H1 (cell line): ENCODE measurements around the gene TAF4. TPM values are rescaled to one million over a fixed set of nuclear protein-coding genes. Genes with fewer than 3 reads are reported as not detected.

ENCODE experiments used
- CTCF ChIA-PET: fragments of 300-600 bp; sonication (Branson Sonifier 250); formaldehyde crosslinking; loops from one replicate; lab custom pipeline; 2021; ENCODE audit not compliant: partially characterized antibody; lab: Charles Lee
- POLR2A ChIA-PET: fragments of 300-600 bp; sonication (Branson Sonifier 250); formaldehyde crosslinking; loops from one replicate; lab custom pipeline; 2021; ENCODE audit warnings: inconsistent platforms; ENCODE audit not compliant: partially characterized antibody; lab: Charles Lee
- DNase-seq, 2 experiments: peaks; one replicate each; pipeline versions ENCODE4 v3.0.0 to v3.0.0-alpha.2; 2010 to 2022; ENCODE audit warnings: low spot score in 2 of 2, low read depth in 1 of 2, mixed read lengths in 1 of 2
- FAIRE-seq: peaks from 2 replicates; lab custom pipeline; 2011; peaks lifted over from hg19 to GRCh38; lab: Jason Lieb, UNC
- H2AFZ ChIP-seq: 2 replicates; pipeline ENCODE4 v1.8.1; 2012; ENCODE audit warnings: low read length, inconsistent platforms
- H2AK5ac ChIP-seq: 2 replicates; pipeline ENCODE4 v1.6.1; 2013; ENCODE audit warnings: low read depth, low read length
- H2BK120ac ChIP-seq: replicated peaks from 2 replicates; pipeline ENCODE3; 2013; ENCODE audit warnings: low read depth, low read length, inconsistent platforms
- H2BK12ac ChIP-seq: 2 replicates; pipeline ENCODE4 v1.6.1; 2013; ENCODE audit warnings: low read depth, low read length
- H2BK15ac ChIP-seq: 2 replicates; pipeline ENCODE4 v1.6.1; 2013; ENCODE audit warnings: low read length
- H2BK20ac ChIP-seq: 2 replicates; pipeline ENCODE4 v1.6.1; 2013; ENCODE audit warnings: low read length
- H2BK5ac ChIP-seq: 2 replicates; pipeline ENCODE4 v1.6.1; 2013; ENCODE audit warnings: low read depth, low read length
- H3K14ac ChIP-seq: 2 replicates; pipeline ENCODE4 v1.6.1; 2013; ENCODE audit warnings: inconsistent platforms; ENCODE audit not compliant: insufficient read length
- H3K18ac ChIP-seq: 2 replicates; pipeline ENCODE4 v1.6.1; 2013; ENCODE audit warnings: low read length; ENCODE audit errors: extremely low read depth
- H3K23ac ChIP-seq: 2 replicates; pipeline ENCODE4 v1.6.1; 2013; ENCODE audit warnings: inconsistent platforms; ENCODE audit not compliant: insufficient read length
- H3K23me2 ChIP-seq: 2 replicates; pipeline ENCODE4 v1.6.1; 2013; ENCODE audit warnings: low read depth, low read length
- H3K27ac ChIP-seq: 2 replicates; pipeline ENCODE4 v1.6.1; 2011; ENCODE audit warnings: low read depth, low read length, inconsistent platforms
- H3K27me3 ChIP-seq, 4 experiments: replicated peaks in 1 of 4; 1 replicate in 1 of 4; 2 replicates in 3 of 4; pipeline versions ENCODE4 v1.6.1 to v1.8.1; 2011 to 2013; ENCODE audit warnings: low read length in 3 of 4, mild to moderate bottlenecking in 3 of 4, inconsistent platforms in 2 of 4, mixed read lengths in 2 of 4, moderate library complexity in 1 of 4; ENCODE audit not compliant: control insufficient read depth in 3 of 4, insufficient read depth in 3 of 4; ENCODE audit errors: extremely low read depth in 1 of 4
- H3K36me3 ChIP-seq, 4 experiments: 2 replicates each; pipeline versions ENCODE4 v1.6.1 to v1.8.1; 2011 to 2013; ENCODE audit warnings: mild to moderate bottlenecking in 4 of 4, low read length in 3 of 4, moderate library complexity in 2 of 4, control low read depth in 1 of 4, inconsistent platforms in 1 of 4; ENCODE audit not compliant: insufficient read depth in 4 of 4, control insufficient read depth in 2 of 4
- H3K4ac ChIP-seq: replicated peaks from 2 replicates; pipeline ENCODE3; 2013; ENCODE audit warnings: low read length, low read depth, mixed read lengths, inconsistent platforms; ENCODE audit not compliant: insufficient read length
- H3K4me1 ChIP-seq, 4 experiments: replicated peaks in 1 of 4; 1 replicate in 1 of 4; 2 replicates in 3 of 4; pipeline versions ENCODE4 v1.6.1 to v1.8.1; 2011 to 2013; ENCODE audit warnings: low read length in 3 of 4, inconsistent platforms in 2 of 4, mixed read lengths in 1 of 4; ENCODE audit not compliant: insufficient read depth in 4 of 4, control insufficient read depth in 3 of 4
- H3K4me2 ChIP-seq, 2 experiments: 2 replicates each; pipeline versions ENCODE4 v1.6.1 to v1.8.1; 2011 to 2013; ENCODE audit warnings: low read depth in 2 of 2, low read length in 2 of 2, control low read depth in 1 of 2, inconsistent platforms in 1 of 2, mild to moderate bottlenecking in 1 of 2; ENCODE audit not compliant: insufficient read depth in 1 of 2
- H3K4me3 ChIP-seq, 4 experiments: fragments of 200-600, 300-600 bp in 1 of 4; sonication (generic), shearing (Covaris generic), sonication (Bioruptor Twin) in 1 of 4; 2 replicates each; pipeline versions ENCODE4 v1.5.1 to v1.8.1; 2011 to 2016; ENCODE audit warnings: low read length in 4 of 4, low read depth in 3 of 4, control low read depth in 2 of 4, inconsistent platforms in 2 of 4, mild to moderate bottlenecking in 2 of 4, mixed read lengths in 1 of 4, moderate library complexity in 1 of 4; ENCODE audit not compliant: insufficient read depth in 2 of 4; ENCODE audit errors: extremely low read depth in 1 of 4
- H3K56ac ChIP-seq: replicated peaks from 2 replicates; pipeline ENCODE3; 2013; ENCODE audit warnings: low read depth, mild to moderate bottlenecking, mixed read lengths, low read length, inconsistent platforms; ENCODE audit not compliant: insufficient read length
- H3K79me1 ChIP-seq: 2 replicates; pipeline ENCODE4 v1.6.1; 2013; ENCODE audit warnings: low read depth, low read length, control low read depth
- H3K79me2 ChIP-seq, 2 experiments: 2 replicates each; pipeline versions ENCODE4 v1.6.1 to v1.8.1; 2012 to 2013; ENCODE audit warnings: low read length in 2 of 2, mild to moderate bottlenecking in 2 of 2, inconsistent platforms in 1 of 2; ENCODE audit not compliant: insufficient read depth in 2 of 2, control insufficient read depth in 1 of 2
- H3K9ac ChIP-seq, 4 experiments: replicated peaks in 1 of 4; 1 replicate in 1 of 4; 2 replicates in 3 of 4; pipeline versions ENCODE4 v1.6.1 to v1.8.1; 2011 to 2013; ENCODE audit warnings: low read depth in 3 of 4, low read length in 3 of 4, control low read depth in 2 of 4, mild to moderate bottlenecking in 2 of 4, moderate library complexity in 2 of 4, inconsistent platforms in 1 of 4; ENCODE audit errors: extremely low read depth in 1 of 4
- H3K9me3 ChIP-seq, 2 experiments: 2 replicates each; pipeline versions ENCODE4 v1.6.1 to v1.8.1; 2012 to 2013; ENCODE audit warnings: mild to moderate bottlenecking in 2 of 2, moderate library complexity in 2 of 2, control low read depth in 1 of 2, inconsistent platforms in 1 of 2, low read depth in 1 of 2, low read length in 1 of 2, mixed read lengths in 1 of 2; ENCODE audit not compliant: insufficient read depth in 2 of 2
- H4K20me1 ChIP-seq, 2 experiments: replicated peaks in 1 of 2; 2 replicates each; pipeline versions ENCODE3 to v1.8.1; 2011 to 2013; ENCODE audit warnings: inconsistent platforms in 2 of 2, low read length in 2 of 2, mild to moderate bottlenecking in 1 of 2; ENCODE audit not compliant: insufficient read depth in 2 of 2, control insufficient read depth in 1 of 2
- H4K5ac ChIP-seq: 2 replicates; pipeline ENCODE4 v1.6.1; 2013; ENCODE audit warnings: low read length, low read depth, mixed read lengths, inconsistent platforms; ENCODE audit not compliant: insufficient read length
- H4K8ac ChIP-seq: 2 replicates; pipeline ENCODE4 v1.8.0; 2013; ENCODE audit warnings: mild to moderate bottlenecking, moderate library complexity, low read length, inconsistent platforms; ENCODE audit not compliant: insufficient read depth; ENCODE audit errors: extremely low read depth
- H4K91ac ChIP-seq: replicated peaks from 2 replicates; pipeline ENCODE3; 2013; ENCODE audit warnings: low read length, mixed read lengths, inconsistent platforms; ENCODE audit not compliant: insufficient read length
- CREB1 ChIP-seq: IDR thresholded peaks from 2 replicates; pipeline ENCODE4 v1.6.1; 2012; ENCODE audit warnings: inconsistent platforms
- FOSL1 ChIP-seq: IDR thresholded peaks from 2 replicates; pipeline ENCODE4 v1.6.1; 2011; ENCODE audit warnings: mild to moderate bottlenecking, low read depth, low read length, moderate library complexity; ENCODE audit not compliant: insufficient read depth
- GTF2F1 ChIP-seq: IDR thresholded peaks from 2 replicates; pipeline ENCODE4 v1.6.1; 2012; ENCODE audit warnings: low read depth, low read length, improper control_type of control experiment, borderline replicate concordance
- HDAC2 ChIP-seq, 2 experiments: fragments of 300-600 bp in 1 of 2; sonication (generic) in 1 of 2; IDR thresholded peaks; 2 replicates each; pipeline ENCODE4 v1.6.1; 2011 to 2012; ENCODE audit warnings: low read depth in 2 of 2, low read length in 2 of 2, mild to moderate bottlenecking in 2 of 2, moderate library complexity in 2 of 2, borderline replicate concordance in 1 of 2, inconsistent platforms in 1 of 2
- KDM1A ChIP-seq: fragments of 200-600, 300-600 bp; sonication (generic); IDR thresholded peaks from 2 replicates; pipeline ENCODE4 v1.7.1; 2016; ENCODE audit warnings: mild to moderate bottlenecking, low read length, borderline replicate concordance
- MAX ChIP-seq: IDR thresholded peaks from 2 replicates; pipeline ENCODE4 v1.6.1; 2012; ENCODE audit warnings: inconsistent platforms
- NANOG ChIP-seq: IDR thresholded peaks from 2 replicates; pipeline ENCODE4 v1.6.1; 2011; ENCODE audit warnings: low read length, low read depth, mild to moderate bottlenecking, inconsistent platforms; ENCODE audit not compliant: insufficient read depth, poor library complexity, severe bottlenecking
- PHF8 ChIP-seq: fragments of 200-600 bp; sonication (generic); conservative IDR thresholded peaks from 2 replicates; pipeline ENCODE4 v1.7.1; 2012; ENCODE audit warnings: low read depth, mild to moderate bottlenecking, inconsistent platforms, low read length, moderate library complexity
- SAP30 ChIP-seq: fragments of 300-600 bp; sonication (generic); IDR thresholded peaks from 2 replicates; pipeline ENCODE4 v1.7.1; 2012; ENCODE audit warnings: low read length, moderate library complexity, mild to moderate bottlenecking, inconsistent platforms; ENCODE audit not compliant: insufficient read depth, insufficient replicate concordance
- SP4 ChIP-seq: IDR thresholded peaks from 2 replicates; pipeline ENCODE4 v1.6.1; 2012; ENCODE audit warnings: low read length, inconsistent platforms
- TAF1 ChIP-seq: IDR thresholded peaks from 2 replicates; pipeline ENCODE4 v1.6.1; 2011; ENCODE audit warnings: mild to moderate bottlenecking, low read depth, low read length
- TAF7 ChIP-seq: optimal IDR thresholded peaks from 2 replicates; pipeline ENCODE3; 2011; ENCODE audit warnings: low read depth, mild to moderate bottlenecking, inconsistent platforms, low read length, moderate library complexity, borderline replicate concordance
- WGBS, 2 experiments: shearing (Covaris generic) in 1 of 2; methylation state at CpG; one replicate each; pipeline versions ENCODE4 v1.1.6 to v1.1.7; 2013 to 2015; ENCODE audit warnings: low lambda C conversion rate in 2 of 2, mixed read lengths in 2 of 2, inconsistent platforms in 1 of 2, low coverage in 1 of 2, missing lambda C conversion rate in 1 of 2; ENCODE audit not compliant: insufficient replicate concordance in 2 of 2, insufficient coverage in 1 of 2, insufficient read length in 1 of 2; ENCODE audit errors: extremely low coverage in 1 of 2, missing lambda C conversion rate in 1 of 2; 5-methylcytosine and 5-hydroxymethylcytosine counted together
- polyA plus RNA-seq, 7 experiments: library from polyadenylated mRNA; depleted of rRNA in 3 of 7; stranded (reverse) in 5 of 7; unstranded in 2 of 7; fragments of >200 nt in 5 of 7; fragments of 200-250 nt in 2 of 7; gene quantifications; 1 replicate in 5 of 7; 2 replicates in 1 of 7; 4 replicates in 1 of 7; pipeline versions ENCODE4 v1.2.1 to v1.2.3, GENCODE V29; 2011 to 2013; ENCODE audit warnings: missing spikeins in 2 of 7, mixed read lengths in 2 of 7
- total RNA-seq: library from RNA; stranded (reverse); fragmentation: NEBNext Ultra II Directional; extraction: Animal tissue kit (Norgen Biotek cat#: 25700); gene quantifications from 2 replicates; pipeline ENCODE4 v1.2.1, GENCODE V29; 2021

The TAF4 gene
- total and polyA plus RNA-seq, 2 of the 8 experiments (the other 6 are each of a cell fraction or from before 2014, with no cell fraction given) = 16.0 to 30.1 TPM

DNA sequence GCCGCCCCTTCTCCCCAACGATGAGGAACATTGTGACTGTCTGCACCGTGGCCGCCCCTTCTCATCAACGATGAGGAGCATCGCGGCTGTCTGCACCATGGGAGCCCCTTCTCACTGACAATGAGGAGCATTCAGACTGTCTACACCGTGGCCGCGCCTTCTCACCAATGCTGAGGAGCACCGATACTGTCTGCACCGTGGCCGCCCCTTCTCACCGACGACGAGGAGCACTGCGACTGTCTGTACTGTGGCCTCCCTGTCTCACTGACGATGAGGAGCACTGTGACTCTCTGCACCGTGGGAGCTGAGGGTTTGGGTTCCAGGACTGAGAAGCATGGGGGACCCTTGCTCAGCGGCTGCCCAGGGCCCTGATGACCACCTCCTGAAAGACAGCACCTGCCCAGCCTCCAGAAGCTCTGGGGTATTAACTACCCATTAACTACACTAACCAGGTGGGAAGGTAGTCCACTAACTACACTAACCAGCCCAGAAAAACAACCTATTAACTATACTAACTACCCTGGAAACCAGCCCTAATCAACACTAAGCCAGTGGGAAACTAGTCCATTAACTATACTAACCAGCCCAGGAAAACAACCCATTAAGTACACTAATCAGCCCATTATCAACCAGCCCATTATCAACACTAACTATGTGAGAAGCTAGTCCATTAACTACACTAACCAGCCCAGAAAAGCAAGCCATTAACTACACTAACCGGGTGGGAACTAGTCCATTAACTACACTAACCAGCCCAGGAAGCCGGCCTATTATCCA lies 116.9 kb downstream of the TAF4 start:
- H2BK12ac ChIP-seq = no peak overlapping the region
- H3K4me1 ChIP-seq = peaks cover 5 to 29% (median 15%) of the 10 kb centered on the region in 4 experiments
- H3K18ac ChIP-seq = no peak overlapping the region
- H3K4me3 ChIP-seq = no peak overlapping the region
- H4K20me1 ChIP-seq = peaks cover 2% of the 10 kb centered on the region in 2 experiments
- H2AFZ ChIP-seq = no peak overlapping the region
- H3K79me2 ChIP-seq = no peaks in the 10 kb centered on the region
- POLR2A ChIA-PET = interaction anchor here (1.1 kb wide), 1 partner anchor 118 kb away, joined by 3 read pairs; no protein-coding TSS in a partner anchor
- no peaks in the 10 kb centered on the region for H3K79me1 ChIP-seq
- H2AK5ac ChIP-seq = no peak overlapping the region
- H4K8ac ChIP-seq = no peak overlapping the region
- no peak overlapping the region for H3K23ac ChIP-seq
- 89% methylated on average over 16 of the region's 22 CpGs; no CpG with 5 or more reads in 1 of the 2 experiments for WGBS, 2 experiments
- H2BK20ac ChIP-seq = no peak overlapping the region
- no peak overlapping the region for H2BK15ac ChIP-seq
- H3K27me3 ChIP-seq = no peaks in the 10 kb centered on the region
- FAIRE-seq (no peak), DNase-seq (no peak)
- no peak overlapping the region for H3K4ac ChIP-seq
- no peak overlapping the region for H3K14ac ChIP-seq
- no peak overlapping the region for H3K56ac ChIP-seq
- H4K5ac ChIP-seq = no peak overlapping the region
- no peak overlapping the region for H2BK120ac ChIP-seq
- H3K9me3 ChIP-seq = no peaks in the 10 kb centered on the region
- no peak overlapping the region for H4K91ac ChIP-seq
- no peak overlapping the region for H3K9ac ChIP-seq
- H2BK5ac ChIP-seq = no peak overlapping the region
- H3K27ac ChIP-seq = no peak overlapping the region
- no peak overlapping the region for H3K4me2 ChIP-seq
- no peaks in the 10 kb centered on the region for H3K36me3 ChIP-seq
- no peaks in the 10 kb centered on the region for H3K23me2 ChIP-seq
- CTCF ChIA-PET = interaction anchor here (0.6 kb wide), 1 partner anchor 21 kb away, joined by 3 read pairs; no protein-coding TSS in a partner anchor
- TF ChIP-seq HDAC2 (IDR thresholded peaks at IDR 0.05; ENCODE audit: borderline replicate concordance in 1 of 2, low read depth in 2 of 2, low read length in 2 of 2) = no peak
- TF ChIP-seq KDM1A = no peak
- TF ChIP-seq TAF7 = no peak
- TF ChIP-seq TAF1 = no peak
- TF ChIP-seq SP4 = no peak
- no peak for TF ChIP-seq SAP30
- no peak for TF ChIP-seq NANOG
- TF ChIP-seq MAX = no peak
- no peak for TF ChIP-seq PHF8
- no peak for TF ChIP-seq GTF2F1
- TF ChIP-seq FOSL1 = no peak
- no peak for TF ChIP-seq CREB1
